K562 (cell line): ENCODE measurements around the gene FH. TPM values are rescaled to one million over a fixed set of nuclear protein-coding genes. Genes with fewer than 3 reads are reported as not detected.

Source experiments
- ATAC-seq: fragments of 200-7000 bp; cut with Tn5 transposase; 3 replicates; pipeline ENCODE4 v1.9.1; 2020; ENCODE audit warnings: moderate library complexity
- BruUV-seq: library from RNA; stranded (reverse); fragments of 400-500 nt; replicated peaks from 2 replicates; lab custom pipeline; 2021; lab: Mats Ljungman, UMichigan
- CTCF ChIA-PET: fragments of 300-600 bp; formaldehyde crosslinking; extraction: SDS; loops from one replicate; lab custom pipeline; 2021; ENCODE audit warnings: low intra/inter-chr PET ratio; lab: Yijun Ruan, JAX
- POLR2A ChIA-PET: fragments of 300-600, 350-650 bp; sonication (Branson Sonifier 250); formaldehyde crosslinking; extraction: SDS; loops from one replicate; lab custom pipeline; 2021; ENCODE audit warnings: antibody characterized with exemption, inconsistent platforms; lab: Yijun Ruan, JAX
- DNase-seq, 4 experiments: peaks; one replicate each; pipeline versions ENCODE4 v3.0.0 to v3.0.0-alpha.2; 2011 to 2018; ENCODE audit warnings: low spot score in 3 of 4, mixed read lengths in 3 of 4; ENCODE audit errors: extremely low read depth in 1 of 4
- FAIRE-seq: peaks from 2 replicates; lab custom pipeline; 2011; peaks lifted over from hg19 to GRCh38; lab: Jason Lieb, UNC
- H2AFZ ChIP-seq: 2 replicates; pipeline ENCODE4 v1.6.0; 2011; ENCODE audit warnings: low read depth, low read length, control low read depth, inconsistent platforms
- H3K27ac ChIP-seq: fragments of 200-600 bp; 3 replicates; pipeline ENCODE4 v1.8.0; 2011; ENCODE audit warnings: low read depth, mild to moderate bottlenecking, control low read depth, inconsistent platforms, low read length, moderate library complexity, mixed read lengths; ENCODE audit errors: extremely low read depth
- H3K27me3 ChIP-seq, 2 experiments: fragments of 300-600 bp in 1 of 2; 2 replicates in 1 of 2; 3 replicates in 1 of 2; pipeline versions ENCODE4 v1.6.0 to v1.8.0; 2011; ENCODE audit warnings: inconsistent platforms in 2 of 2, low read length in 2 of 2, mild to moderate bottlenecking in 1 of 2, mixed read lengths in 1 of 2, moderate library complexity in 1 of 2; ENCODE audit not compliant: control insufficient read depth in 2 of 2, insufficient read depth in 2 of 2
- H3K36me3 ChIP-seq: fragments of 300-600 bp; 3 replicates; pipeline ENCODE4 v1.8.0; 2011; ENCODE audit warnings: mild to moderate bottlenecking, low read length, inconsistent platforms; ENCODE audit not compliant: control insufficient read depth, insufficient read depth
- H3K4me1 ChIP-seq, 2 experiments: fragments of 200-600 bp in 1 of 2; replicated peaks in 1 of 2; 2 replicates in 1 of 2; 3 replicates in 1 of 2; pipeline versions ENCODE4 v1.5.1 to v1.8.0; 2011; ENCODE audit warnings: inconsistent platforms in 2 of 2, low read length in 2 of 2, mild to moderate bottlenecking in 1 of 2, mixed read lengths in 1 of 2, moderate library complexity in 1 of 2; ENCODE audit not compliant: control insufficient read depth in 2 of 2, insufficient read depth in 2 of 2
- H3K4me2 ChIP-seq: 2 replicates; pipeline ENCODE4 v1.6.1; 2011; ENCODE audit warnings: low read length, control low read depth, inconsistent platforms, mixed read lengths; ENCODE audit not compliant: insufficient read depth
- H3K4me3 ChIP-seq: fragments of 200-600 bp; sonication (generic), shearing (Covaris generic); 2 replicates; pipeline ENCODE4 v1.5.1; 2016; ENCODE audit warnings: control low read depth, inconsistent platforms
- H3K79me2 ChIP-seq: fragments of 200-600 bp; 3 replicates; pipeline ENCODE4 v1.8.0; 2011; ENCODE audit warnings: low read length, inconsistent platforms; ENCODE audit not compliant: control insufficient read depth, insufficient read depth
- H3K9ac ChIP-seq, 2 experiments: 2 replicates each; pipeline versions ENCODE4 v1.6.0 to v1.6.1; 2011; ENCODE audit warnings: low read depth in 2 of 2, low read length in 2 of 2, control low read depth in 1 of 2, inconsistent platforms in 1 of 2, mild to moderate bottlenecking in 1 of 2, mixed read lengths in 1 of 2; ENCODE audit not compliant: insufficient read depth in 1 of 2
- H3K9me1 ChIP-seq: one replicate; pipeline ENCODE4 v1.6.0; 2011; ENCODE audit warnings: inconsistent platforms, mild to moderate bottlenecking, low read length, moderate library complexity; ENCODE audit not compliant: control insufficient read depth, insufficient read depth
- H3K9me3 ChIP-seq: replicated peaks from 2 replicates; pipeline ENCODE4 v1.5.1; 2011; ENCODE audit warnings: low read depth, low read length, inconsistent platforms; ENCODE audit not compliant: control insufficient read depth, insufficient read depth
- H4K20me1 ChIP-seq: replicated peaks from 2 replicates; pipeline ENCODE4 v1.6.1; 2011; ENCODE audit warnings: low read length, inconsistent platforms, mixed read lengths; ENCODE audit not compliant: control insufficient read depth, insufficient read depth
- NFE2 ChIP-seq: IDR thresholded peaks from 2 replicates; pipeline ENCODE4 v1.6.1; 2014; ENCODE audit warnings: antibody characterized with exemption, low read depth
- ZNF407 ChIP-seq: fragments of 450-650 bp; IDR thresholded peaks from 2 replicates; pipeline ENCODE4 v1.6.1; 2016; ENCODE audit warnings: low read depth
- WGBS: fragments of 100-300 bp; shearing (Covaris generic); methylation state at CpG from one replicate; pipeline ENCODE4 v1.1.6; 2016; ENCODE audit warnings: low coverage, mixed read lengths; ENCODE audit not compliant: insufficient coverage; ENCODE audit errors: missing lambda C conversion rate; 5-methylcytosine and 5-hydroxymethylcytosine counted together
- in situ Hi-C: fragments of 300-500 bp; cut with MboI; formaldehyde crosslinking; loops from 4 replicates; pipeline ENCODE4 v1.15.0; 2018; ENCODE audit warnings: inconsistent platforms, mixed read lengths
- intact Hi-C: fragments of 100-400 bp; cut with micrococcal nuclease; formaldehyde crosslinking; loops from 2 replicates; pipeline ENCODE4 v1.14.2; 2022
- polyA plus RNA-seq, 8 experiments: library from polyadenylated mRNA; depleted of rRNA in 4 of 8; stranded (reverse) in 5 of 8; unstranded in 3 of 8; fragments of >200 nt; fragmentation: Nextera tagmentation in 2 of 8; fragmentation: Illumina TruSeq in 1 of 8; extraction: Ambion mirVana in 2 of 8; extraction: Trizol in 1 of 8; gene quantifications; 2 replicates each; pipeline versions ENCODE4 v1.2.1 to v1.2.3, GENCODE V29; 2011 to 2014; ENCODE audit warnings: inconsistent platforms in 1 of 8, missing spikeins in 1 of 8
- total RNA-seq, 7 experiments: library from RNA; depleted of rRNA in 6 of 7; stranded (reverse); fragments of >200 nt in 6 of 7; fragmentation: Illumina TruSeq in 2 of 7; extraction: Trizol in 2 of 7; gene quantifications; 2 replicates each; pipeline versions ENCODE4 v1.2.1 to v1.2.3, GENCODE V29; 2011 to 2021; ENCODE audit warnings: low replicate concordance in 1 of 7

The FH gene
- total and polyA plus RNA-seq, 9 of the 15 experiments (the other 6 are each of a cell fraction or from before 2014, with no cell fraction given) = 117 to 240 (median 211) TPM

- TF ChIP-seq NFE2 = 0 out of 2 replicates have a peak, but pooled peaks have one; percentile 11
- TF ChIP-seq ZNF407 = no peak
- Histone ChIP-seq H3K4me2 (no peak overlapping the region), H3K9me3 (no peaks in the 10 kb centered on the region), H3K4me1 (no peaks in the 10 kb centered on the region), H3K27ac (no peak overlapping the region), H3K9me1 (no peaks in the 10 kb centered on the region), H3K79me2 (no peaks in the 10 kb centered on the region), H3K36me3 (no peaks in the 10 kb centered on the region), H3K9ac (no peak overlapping the region), H4K20me1 (no peaks in the 10 kb centered on the region), H3K4me3 (no peak overlapping the region), H3K27me3 (no peaks in the 10 kb centered on the region), H2AFZ (peak overlapping the region; percentile 61)
- in situ Hi-C loops = no loop called here
- FAIRE-seq (peak; percentile 29), DNase-seq (no peak), ATAC-seq (no peak)
- CTCF ChIA-PET = no interaction called here
- no TSS peak for BruUV-seq
- POLR2A ChIA-PET = no interaction called here
- intact Hi-C loops = no loop called here
- WGBS = 26% methylated on average over 7 of the region's 7 CpGs
Measured at GRCh38 chr1:241542199-241542907, 22.8 kb upstream of the FH start.
